ENCODE data around the gene ASXL2. TPM values are rescaled to one million over a fixed set of nuclear protein-coding genes. Genes with fewer than 3 reads are reported as not detected.
A peak's percentile ranks its signal among the peaks of the same experiment; 100 is the strongest.

ASXL2 gene
- total and polyA plus RNA-seq, 2 of the 13 experiments (the other 11 are each of a cell fraction or from before 2014, with no cell fraction given) = 12.1 to 19.2 TPM

DNA sequence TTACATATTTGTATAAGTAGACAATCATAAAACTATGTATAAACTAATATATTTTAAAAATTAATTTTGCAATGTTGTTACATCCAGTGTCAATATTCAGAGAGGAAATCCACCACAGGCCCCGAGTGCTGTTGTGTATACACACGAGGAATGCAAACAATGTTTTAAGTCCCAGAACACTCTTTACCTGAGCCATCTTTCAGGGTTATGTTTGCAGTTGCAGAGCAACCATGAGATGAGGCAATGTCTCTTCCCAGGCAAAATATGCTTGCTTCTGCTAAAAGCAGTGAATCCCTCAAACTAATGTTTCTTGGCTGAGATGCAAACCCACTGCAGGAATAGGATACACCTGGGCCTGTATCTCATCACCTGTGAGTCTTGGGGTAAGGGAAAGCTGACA, 91.3 kb downstream of the ASXL2 start (continued):
- TF ChIP-seq, protein P1, sequence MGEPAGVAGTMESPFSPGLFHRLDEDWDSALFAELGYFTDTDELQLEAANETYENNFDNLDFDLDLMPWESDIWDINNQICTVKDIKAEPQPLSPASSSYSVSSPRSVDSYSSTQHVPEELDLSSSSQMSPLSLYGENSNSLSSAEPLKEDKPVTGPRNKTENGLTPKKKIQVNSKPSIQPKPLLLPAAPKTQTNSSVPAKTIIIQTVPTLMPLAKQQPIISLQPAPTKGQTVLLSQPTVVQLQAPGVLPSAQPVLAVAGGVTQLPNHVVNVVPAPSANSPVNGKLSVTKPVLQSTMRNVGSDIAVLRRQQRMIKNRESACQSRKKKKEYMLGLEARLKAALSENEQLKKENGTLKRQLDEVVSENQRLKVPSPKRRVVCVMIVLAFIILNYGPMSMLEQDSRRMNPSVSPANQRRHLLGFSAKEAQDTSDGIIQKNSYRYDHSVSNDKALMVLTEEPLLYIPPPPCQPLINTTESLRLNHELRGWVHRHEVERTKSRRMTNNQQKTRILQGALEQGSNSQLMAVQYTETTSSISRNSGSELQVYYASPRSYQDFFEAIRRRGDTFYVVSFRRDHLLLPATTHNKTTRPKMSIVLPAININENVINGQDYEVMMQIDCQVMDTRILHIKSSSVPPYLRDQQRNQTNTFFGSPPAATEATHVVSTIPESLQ (CRISPR knock-in tag; conservative IDR thresholded peaks at IDR 0.05) = no peak
- no peak for TF ChIP-seq ZNF772 (CRISPR knock-in tag; IDR thresholded peaks at IDR 0.05)
- TF ChIP-seq, protein P2, sequence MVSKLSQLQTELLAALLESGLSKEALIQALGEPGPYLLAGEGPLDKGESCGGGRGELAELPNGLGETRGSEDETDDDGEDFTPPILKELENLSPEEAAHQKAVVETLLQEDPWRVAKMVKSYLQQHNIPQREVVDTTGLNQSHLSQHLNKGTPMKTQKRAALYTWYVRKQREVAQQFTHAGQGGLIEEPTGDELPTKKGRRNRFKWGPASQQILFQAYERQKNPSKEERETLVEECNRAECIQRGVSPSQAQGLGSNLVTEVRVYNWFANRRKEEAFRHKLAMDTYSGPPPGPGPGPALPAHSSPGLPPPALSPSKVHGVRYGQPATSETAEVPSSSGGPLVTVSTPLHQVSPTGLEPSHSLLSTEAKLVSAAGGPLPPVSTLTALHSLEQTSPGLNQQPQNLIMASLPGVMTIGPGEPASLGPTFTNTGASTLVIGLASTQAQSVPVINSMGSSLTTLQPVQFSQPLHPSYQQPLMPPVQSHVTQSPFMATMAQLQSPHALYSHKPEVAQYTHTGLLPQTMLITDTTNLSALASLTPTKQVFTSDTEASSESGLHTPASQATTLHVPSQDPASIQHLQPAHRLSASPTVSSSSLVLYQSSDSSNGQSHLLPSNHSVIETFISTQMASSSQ (IDR thresholded peaks at IDR 0.05; ENCODE audit: low read depth) = no peak
- TF ChIP-seq, protein P2 (CRISPR knock-in tag; IDR thresholded peaks at IDR 0.05; ENCODE audit: borderline replicate concordance) = peak; percentile 36; the same call in 1 of the 2 replicates
- TF ChIP-seq, protein P3, sequence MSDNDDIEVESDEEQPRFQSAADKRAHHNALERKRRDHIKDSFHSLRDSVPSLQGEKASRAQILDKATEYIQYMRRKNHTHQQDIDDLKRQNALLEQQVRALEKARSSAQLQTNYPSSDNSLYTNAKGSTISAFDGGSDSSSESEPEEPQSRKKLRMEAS (IDR thresholded peaks at IDR 0.05) = peak; percentile 60
- TF ChIP-seq ZNF652 (CRISPR knock-in tag; IDR thresholded peaks at IDR 0.05; ENCODE audit: borderline replicate concordance, low read depth) = peak; percentile 40; the same call in 1 of the 2 replicates
- no peak for TF ChIP-seq POLR2AphosphoS2 (IDR thresholded peaks at IDR 0.05; ENCODE audit: low read depth, low read length)
- TF ChIP-seq HNRNPH1 (optimal IDR thresholded peaks at IDR 0.05; ENCODE audit: low read depth, low read length) = no peak
- TF ChIP-seq ZZZ3 (CRISPR knock-in tag; IDR thresholded peaks at IDR 0.05; ENCODE audit: borderline replicate concordance) = no peak
- peak; percentile 29; the same call in 1 of the 2 replicates for TF ChIP-seq ATF7 (IDR thresholded peaks at IDR 0.05)
- no peak for TF ChIP-seq ATF7 (CRISPR knock-in tag; IDR thresholded peaks at IDR 0.05)
- TF ChIP-seq ZNF136 (CRISPR knock-in tag; IDR thresholded peaks at IDR 0.05; ENCODE audit: low read depth) = no peak
- peak; percentile 77; the same call in 1 of the 2 replicates for TF ChIP-seq ZKSCAN8 (CRISPR knock-in tag; IDR thresholded peaks at IDR 0.05; ENCODE audit: borderline replicate concordance)
- no peak for TF ChIP-seq HIVEP1 (CRISPR knock-in tag; IDR thresholded peaks at IDR 0.05)
- peak; percentile 85 for TF ChIP-seq NCOA2 (CRISPR knock-in tag; IDR thresholded peaks at IDR 0.05)
- TF ChIP-seq, protein P4, sequence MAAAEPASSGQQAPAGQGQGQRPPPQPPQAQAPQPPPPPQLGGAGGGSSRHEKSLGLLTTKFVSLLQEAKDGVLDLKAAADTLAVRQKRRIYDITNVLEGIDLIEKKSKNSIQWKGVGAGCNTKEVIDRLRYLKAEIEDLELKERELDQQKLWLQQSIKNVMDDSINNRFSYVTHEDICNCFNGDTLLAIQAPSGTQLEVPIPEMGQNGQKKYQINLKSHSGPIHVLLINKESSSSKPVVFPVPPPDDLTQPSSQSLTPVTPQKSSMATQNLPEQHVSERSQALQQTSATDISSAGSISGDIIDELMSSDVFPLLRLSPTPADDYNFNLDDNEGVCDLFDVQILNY (CRISPR knock-in tag; conservative IDR thresholded peaks at IDR 0.05) = no peak
- no peak for TF ChIP-seq SMAD1 (CRISPR knock-in tag; IDR thresholded peaks at IDR 0.05; ENCODE audit: borderline replicate concordance, low read depth)
- no peak for TF ChIP-seq RBFOX2 (IDR thresholded peaks at IDR 0.05; ENCODE audit: low read depth, low read length)
- TF ChIP-seq ZNF496 (CRISPR knock-in tag; IDR thresholded peaks at IDR 0.05; ENCODE audit: insufficient replicate concordance) = no peak
- TF ChIP-seq RBM22 (optimal IDR thresholded peaks at IDR 0.05; ENCODE audit: low read length) = no peak
- TF ChIP-seq ZNF780A (CRISPR knock-in tag; IDR thresholded peaks at IDR 0.05) = no peak
- TF ChIP-seq RFXANK (CRISPR knock-in tag; IDR thresholded peaks at IDR 0.05) = no peak
- no peak for TF ChIP-seq ISX (CRISPR knock-in tag; conservative IDR thresholded peaks at IDR 0.05)
- no peak for TF ChIP-seq NR1H2 (CRISPR knock-in tag; IDR thresholded peaks at IDR 0.05; ENCODE audit: borderline replicate concordance, low read depth)
- no peak for TF ChIP-seq RFX1 (IDR thresholded peaks at IDR 0.05)
- no peak for TF ChIP-seq ARID2 (CRISPR knock-in tag; IDR thresholded peaks at IDR 0.05; ENCODE audit: borderline replicate concordance)
- TF ChIP-seq KAT2B (IDR thresholded peaks at IDR 0.05; ENCODE audit: borderline replicate concordance, low read depth, low read length) = no peak
